ENCODE measurements around the gene IFT81.

DNA sequence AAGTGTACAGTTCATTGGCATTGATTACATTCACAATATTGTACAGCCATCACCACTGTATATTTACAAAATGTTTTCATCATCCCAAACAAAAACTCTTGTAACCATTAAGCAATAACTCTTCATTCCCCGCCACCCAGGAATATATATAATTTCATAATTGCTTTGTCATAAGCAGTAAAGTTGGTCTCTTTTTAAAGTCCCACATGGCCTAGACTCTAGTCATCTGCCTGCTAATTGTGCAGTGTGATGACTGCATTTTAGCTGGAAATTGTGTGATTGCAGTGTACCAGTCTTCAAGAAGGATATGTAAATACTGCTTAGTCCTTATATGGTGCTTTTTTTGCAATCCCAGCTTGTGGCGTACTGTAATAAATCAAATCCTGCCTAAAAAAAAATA lies 81.8 kb downstream of the IFT81 start:
- TF ChIP-seq, protein P1, sequence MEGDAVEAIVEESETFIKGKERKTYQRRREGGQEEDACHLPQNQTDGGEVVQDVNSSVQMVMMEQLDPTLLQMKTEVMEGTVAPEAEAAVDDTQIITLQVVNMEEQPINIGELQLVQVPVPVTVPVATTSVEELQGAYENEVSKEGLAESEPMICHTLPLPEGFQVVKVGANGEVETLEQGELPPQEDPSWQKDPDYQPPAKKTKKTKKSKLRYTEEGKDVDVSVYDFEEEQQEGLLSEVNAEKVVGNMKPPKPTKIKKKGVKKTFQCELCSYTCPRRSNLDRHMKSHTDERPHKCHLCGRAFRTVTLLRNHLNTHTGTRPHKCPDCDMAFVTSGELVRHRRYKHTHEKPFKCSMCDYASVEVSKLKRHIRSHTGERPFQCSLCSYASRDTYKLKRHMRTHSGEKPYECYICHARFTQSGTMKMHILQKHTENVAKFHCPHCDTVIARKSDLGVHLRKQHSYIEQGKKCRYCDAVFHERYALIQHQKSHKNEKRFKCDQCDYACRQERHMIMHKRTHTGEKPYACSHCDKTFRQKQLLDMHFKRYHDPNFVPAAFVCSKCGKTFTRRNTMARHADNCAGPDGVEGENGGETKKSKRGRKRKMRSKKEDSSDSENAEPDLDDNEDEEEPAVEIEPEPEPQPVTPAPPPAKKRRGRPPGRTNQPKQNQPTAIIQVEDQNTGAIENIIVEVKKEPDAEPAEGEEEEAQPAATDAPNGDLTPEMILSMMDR (IDR thresholded peaks at IDR 0.05), result no peak
- no peak for TF ChIP-seq POLR2A (IDR thresholded peaks at IDR 0.05)
